ENCODE data around the gene OR2T6.
"Not testable (repeated sequence)": the region's sequence is repeated elsewhere in the genome, so short reads cannot be mapped to it uniquely, and the experiment has no call there.

Gene OR2T6

GRCh38 chr1:248417854-248418253 lies 42.3 kb downstream of the OR2T6 start:
- Histone ChIP-seq H3K36me3 (ENCODE audit: control insufficient read depth, insufficient read depth, low read length) (no peaks in the 10 kb centered on the region), H3K4me3 (replicated peaks; ENCODE audit: low read depth, low read length) (no peak overlapping the region), H3K27me3 (replicated peaks; ENCODE audit: control insufficient read depth, insufficient read depth, low read length) (no peaks in the 10 kb centered on the region)
- no peak for TF ChIP-seq CTCF (IDR thresholded peaks at IDR 0.05; ENCODE audit: insufficient read depth, low read length, poor library complexity, severe bottlenecking)
- DNase-seq (ENCODE audit: extremely low read depth, insufficient read length), result no peak

GRCh38 chr1:248421384-248421783 lies 45.8 kb downstream of the OR2T6 start:
- TF ChIP-seq CTCF (IDR thresholded peaks at IDR 0.05; ENCODE audit: insufficient read depth, low read length, poor library complexity, severe bottlenecking), result no peak
- H3K4me3 ChIP-seq (replicated peaks; ENCODE audit: low read depth, low read length), result no peak overlapping the region
- DNase-seq (ENCODE audit: extremely low read depth, insufficient read length), result no peak
- no peaks in the 10 kb centered on the region for H3K36me3 ChIP-seq (ENCODE audit: control insufficient read depth, insufficient read depth, low read length)
- no peaks in the 10 kb centered on the region for H3K27me3 ChIP-seq (replicated peaks; ENCODE audit: control insufficient read depth, insufficient read depth, low read length)

GRCh38 chr1:248427526-248428191 lies 52.1 kb downstream of the OR2T6 start:
- H3K27me3 ChIP-seq (replicated peaks; ENCODE audit: control insufficient read depth, insufficient read depth, low read length); DNase-seq (ENCODE audit: extremely low read depth, insufficient read length); H3K36me3 ChIP-seq (ENCODE audit: control insufficient read depth, insufficient read depth, low read length); H3K4me3 ChIP-seq (replicated peaks; ENCODE audit: low read depth, low read length): not testable (repeated sequence)

- not testable (repeated sequence) for H3K36me3 ChIP-seq (ENCODE audit: control insufficient read depth, insufficient read depth, low read length); DNase-seq (ENCODE audit: extremely low read depth, insufficient read length); H3K27me3 ChIP-seq (replicated peaks; ENCODE audit: control insufficient read depth, insufficient read depth, low read length); H3K4me3 ChIP-seq (replicated peaks; ENCODE audit: low read depth, low read length)
Observed at GRCh38 chr1:248428192-248428533, 52.6 kb downstream of the OR2T6 start.

GRCh38 chr1:248431683-248432082 lies 56.1 kb downstream of the OR2T6 start:
- not testable (repeated sequence) for H3K36me3 ChIP-seq (ENCODE audit: control insufficient read depth, insufficient read depth, low read length); DNase-seq (ENCODE audit: extremely low read depth, insufficient read length); H3K27me3 ChIP-seq (replicated peaks; ENCODE audit: control insufficient read depth, insufficient read depth, low read length); H3K4me3 ChIP-seq (replicated peaks; ENCODE audit: low read depth, low read length)

GRCh38 chr1:248432201-248432600 lies 56.7 kb downstream of the OR2T6 start:
- not testable (repeated sequence) for H3K4me3 ChIP-seq (replicated peaks; ENCODE audit: low read depth, low read length); DNase-seq (ENCODE audit: extremely low read depth, insufficient read length); H3K27me3 ChIP-seq (replicated peaks; ENCODE audit: control insufficient read depth, insufficient read depth, low read length); H3K36me3 ChIP-seq (ENCODE audit: control insufficient read depth, insufficient read depth, low read length)

- not testable (repeated sequence) for H3K36me3 ChIP-seq (ENCODE audit: control insufficient read depth, insufficient read depth, low read length); DNase-seq (ENCODE audit: extremely low read depth, insufficient read length); H3K27me3 ChIP-seq (replicated peaks; ENCODE audit: control insufficient read depth, insufficient read depth, low read length); H3K4me3 ChIP-seq (replicated peaks; ENCODE audit: low read depth, low read length)
Observed at GRCh38 chr1:248433811-248434415, 58.4 kb downstream of the OR2T6 start.

- not testable (repeated sequence) for H3K27me3 ChIP-seq (replicated peaks; ENCODE audit: control insufficient read depth, insufficient read depth, low read length); H3K4me3 ChIP-seq (replicated peaks; ENCODE audit: low read depth, low read length); DNase-seq (ENCODE audit: extremely low read depth, insufficient read length); H3K36me3 ChIP-seq (ENCODE audit: control insufficient read depth, insufficient read depth, low read length)
Observed at GRCh38 chr1:248434913-248435312, 59.4 kb downstream of the OR2T6 start.

- not testable (repeated sequence) for H3K36me3 ChIP-seq (ENCODE audit: control insufficient read depth, insufficient read depth, low read length); H3K27me3 ChIP-seq (replicated peaks; ENCODE audit: control insufficient read depth, insufficient read depth, low read length); DNase-seq (ENCODE audit: extremely low read depth, insufficient read length); H3K4me3 ChIP-seq (replicated peaks; ENCODE audit: low read depth, low read length)
Observed at GRCh38 chr1:248436303-248436702, 60.8 kb downstream of the OR2T6 start.

GRCh38 chr1:248438668-248439067 lies 63.1 kb downstream of the OR2T6 start:
- not testable (repeated sequence) for H3K27me3 ChIP-seq (replicated peaks; ENCODE audit: control insufficient read depth, insufficient read depth, low read length); H3K36me3 ChIP-seq (ENCODE audit: control insufficient read depth, insufficient read depth, low read length); H3K4me3 ChIP-seq (replicated peaks; ENCODE audit: low read depth, low read length); DNase-seq (ENCODE audit: extremely low read depth, insufficient read length)

- not testable (repeated sequence) for H3K4me3 ChIP-seq (replicated peaks; ENCODE audit: low read depth, low read length); H3K27me3 ChIP-seq (replicated peaks; ENCODE audit: control insufficient read depth, insufficient read depth, low read length); H3K36me3 ChIP-seq (ENCODE audit: control insufficient read depth, insufficient read depth, low read length); DNase-seq (ENCODE audit: extremely low read depth, insufficient read length)
Observed at GRCh38 chr1:248439283-248439682, 63.7 kb downstream of the OR2T6 start.
